ENCODE data around the gene SLC22A5. TPM values are rescaled to one million over a fixed set of nuclear protein-coding genes. Genes with fewer than 3 reads are reported as not detected.

SLC22A5 gene
- total and polyA plus RNA-seq, 9 of the 15 experiments (the other 6 are each of a cell fraction or from before 2014, with no cell fraction given), result 3.0 to 16.6 (median 8.3) TPM

DNA sequence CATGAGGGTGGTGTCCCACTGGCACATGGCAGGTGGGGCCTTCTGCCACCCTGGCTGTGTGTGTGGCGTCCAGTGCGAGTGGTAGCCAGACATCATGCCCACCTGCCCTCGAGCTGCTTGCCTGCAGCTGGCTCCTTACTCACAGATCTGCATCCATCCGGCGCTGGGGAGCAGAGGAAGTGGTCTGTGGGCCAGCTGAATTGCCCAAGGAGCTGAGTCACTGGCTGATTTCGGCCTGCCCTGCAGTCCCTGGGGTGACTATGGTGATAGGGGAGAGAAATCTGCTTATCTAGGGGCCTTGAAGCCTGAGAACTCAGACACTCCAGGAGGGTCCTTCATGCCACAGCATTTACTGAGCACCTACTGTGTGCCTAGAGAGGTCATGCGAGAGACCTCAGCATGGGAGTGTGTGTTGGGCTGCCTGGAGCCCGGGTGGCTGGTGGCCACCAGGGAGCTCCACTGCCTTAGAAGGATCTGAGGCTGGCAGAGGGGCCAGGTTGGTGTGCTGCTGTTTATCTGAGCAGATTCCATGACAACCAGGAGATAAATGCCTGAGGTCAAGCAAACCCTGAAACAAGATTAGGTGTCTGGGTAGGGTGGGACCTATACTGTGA lies 57.1 kb downstream of the SLC22A5 start (continued):
- TF ChIP-seq GATAD2B (IDR thresholded peaks at IDR 0.05; ENCODE audit: borderline replicate concordance) (no peak; the same call in none of the 2 replicates), MCM5 (IDR thresholded peaks at IDR 0.05; ENCODE audit: low read depth) (no peak), ELF1 (tag; IDR thresholded peaks at IDR 0.05) (no peak), XRCC3 (IDR thresholded peaks at IDR 0.05) (no peak), E2F3 (CRISPR knock-in tag; IDR thresholded peaks at IDR 0.05) (0 out of 2 replicates have a peak, but pooled peaks have one; percentile 22), PTRF (tag; IDR thresholded peaks at IDR 0.05) (no peak), YBX1 (IDR thresholded peaks at IDR 0.05) (no peak), OTX1 (CRISPR knock-in tag; IDR thresholded peaks at IDR 0.05) (0 out of 2 replicates have a peak, but pooled peaks have one; percentile 50), SOX6 (IDR thresholded peaks at IDR 0.05) (peak; percentile 64; the same call in 1 of the 2 replicates), MAFG (tag; conservative IDR thresholded peaks at IDR 0.05) (peak; percentile 92), PHF8 (IDR thresholded peaks at IDR 0.05; ENCODE audit: borderline replicate concordance, low read length) (peak; percentile 34; the same call in 1 of the 2 replicates), ESRRA (IDR thresholded peaks at IDR 0.05; ENCODE audit: borderline replicate concordance, low read depth) (peak; percentile 69), ZNF253 (CRISPR knock-in tag; conservative IDR thresholded peaks at IDR 0.05) (no peak), KDM5B (IDR thresholded peaks at IDR 0.05; ENCODE audit: insufficient replicate concordance, low read depth, low read length) (no peak), SIN3B (IDR thresholded peaks at IDR 0.05; ENCODE audit: low read depth) (no peak), ZNF347 (CRISPR knock-in tag; IDR thresholded peaks at IDR 0.05; ENCODE audit: low read depth) (no peak), ZNF23 (CRISPR knock-in tag; IDR thresholded peaks at IDR 0.05) (no peak), ZNF444 (CRISPR knock-in tag; IDR thresholded peaks at IDR 0.05) (no peak), CEBPB (tag; IDR thresholded peaks at IDR 0.05) (peak; percentile 94), NR1H2 (CRISPR knock-in tag; IDR thresholded peaks at IDR 0.05) (no peak), WHSC1 (IDR thresholded peaks at IDR 0.05; ENCODE audit: low read length) (no peak)
- TF ChIP-seq, protein P1, sequence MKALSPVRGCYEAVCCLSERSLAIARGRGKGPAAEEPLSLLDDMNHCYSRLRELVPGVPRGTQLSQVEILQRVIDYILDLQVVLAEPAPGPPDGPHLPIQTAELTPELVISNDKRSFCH (CRISPR knock-in tag; IDR thresholded peaks at IDR 0.05), result no peak
- TF ChIP-seq, protein P1 (tag; IDR thresholded peaks at IDR 0.05), result peak; percentile 89
- TF ChIP-seq, protein P2, sequence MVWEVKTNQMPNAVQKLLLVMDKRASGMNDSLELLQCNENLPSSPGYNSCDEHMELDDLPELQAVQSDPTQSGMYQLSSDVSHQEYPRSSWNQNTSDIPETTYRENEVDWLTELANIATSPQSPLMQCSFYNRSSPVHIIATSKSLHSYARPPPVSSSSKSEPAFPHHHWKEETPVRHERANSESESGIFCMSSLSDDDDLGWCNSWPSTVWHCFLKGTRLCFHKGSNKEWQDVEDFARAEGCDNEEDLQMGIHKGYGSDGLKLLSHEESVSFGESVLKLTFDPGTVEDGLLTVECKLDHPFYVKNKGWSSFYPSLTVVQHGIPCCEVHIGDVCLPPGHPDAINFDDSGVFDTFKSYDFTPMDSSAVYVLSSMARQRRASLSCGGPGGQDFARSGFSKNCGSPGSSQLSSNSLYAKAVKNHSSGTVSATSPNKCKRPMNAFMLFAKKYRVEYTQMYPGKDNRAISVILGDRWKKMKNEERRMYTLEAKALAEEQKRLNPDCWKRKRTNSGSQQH (CRISPR knock-in tag; IDR thresholded peaks at IDR 0.05), result 0 out of 2 replicates have a peak, but pooled peaks have one; percentile 22
- TF ChIP-seq, protein P3, sequence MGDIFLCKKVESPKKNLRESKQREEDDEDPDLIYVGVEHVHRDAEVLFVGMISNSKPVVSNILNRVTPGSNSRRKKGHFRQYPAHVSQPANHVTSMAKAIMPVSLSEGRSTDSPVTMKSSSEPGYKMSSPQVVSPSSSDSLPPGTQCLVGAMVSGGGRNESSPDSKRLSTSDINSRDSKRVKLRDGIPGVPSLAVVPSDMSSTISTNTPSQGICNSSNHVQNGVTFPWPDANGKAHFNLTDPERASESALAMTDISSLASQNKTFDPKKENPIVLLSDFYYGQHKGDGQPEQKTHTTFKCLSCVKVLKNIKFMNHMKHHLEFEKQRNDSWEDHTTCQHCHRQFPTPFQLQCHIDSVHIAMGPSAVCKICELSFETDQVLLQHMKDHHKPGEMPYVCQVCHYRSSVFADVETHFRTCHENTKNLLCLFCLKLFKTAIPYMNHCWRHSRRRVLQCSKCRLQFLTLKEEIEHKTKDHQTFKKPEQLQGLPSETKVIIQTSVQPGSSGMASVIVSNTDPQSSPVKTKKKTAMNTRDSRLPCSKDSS (IDR thresholded peaks at IDR 0.05; ENCODE audit: low read depth, partially characterized antibody), result no peak
- TF ChIP-seq, protein P4, sequence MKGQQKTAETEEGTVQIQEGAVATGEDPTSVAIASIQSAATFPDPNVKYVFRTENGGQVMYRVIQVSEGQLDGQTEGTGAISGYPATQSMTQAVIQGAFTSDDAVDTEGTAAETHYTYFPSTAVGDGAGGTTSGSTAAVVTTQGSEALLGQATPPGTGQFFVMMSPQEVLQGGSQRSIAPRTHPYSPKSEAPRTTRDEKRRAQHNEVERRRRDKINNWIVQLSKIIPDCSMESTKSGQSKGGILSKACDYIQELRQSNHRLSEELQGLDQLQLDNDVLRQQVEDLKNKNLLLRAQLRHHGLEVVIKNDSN (CRISPR knock-in tag; IDR thresholded peaks at IDR 0.05), result peak; percentile 58; the same call in 1 of the 2 replicates
